ENCODE results near the gene PRKCZ. TPM values are rescaled to one million over a fixed set of nuclear protein-coding genes. Genes with fewer than 3 reads are reported as not detected.

Gene PRKCZ
- total RNA-seq, 2 donors from 2014 or later, result 34.5 to 46.7 TPM

DNA sequence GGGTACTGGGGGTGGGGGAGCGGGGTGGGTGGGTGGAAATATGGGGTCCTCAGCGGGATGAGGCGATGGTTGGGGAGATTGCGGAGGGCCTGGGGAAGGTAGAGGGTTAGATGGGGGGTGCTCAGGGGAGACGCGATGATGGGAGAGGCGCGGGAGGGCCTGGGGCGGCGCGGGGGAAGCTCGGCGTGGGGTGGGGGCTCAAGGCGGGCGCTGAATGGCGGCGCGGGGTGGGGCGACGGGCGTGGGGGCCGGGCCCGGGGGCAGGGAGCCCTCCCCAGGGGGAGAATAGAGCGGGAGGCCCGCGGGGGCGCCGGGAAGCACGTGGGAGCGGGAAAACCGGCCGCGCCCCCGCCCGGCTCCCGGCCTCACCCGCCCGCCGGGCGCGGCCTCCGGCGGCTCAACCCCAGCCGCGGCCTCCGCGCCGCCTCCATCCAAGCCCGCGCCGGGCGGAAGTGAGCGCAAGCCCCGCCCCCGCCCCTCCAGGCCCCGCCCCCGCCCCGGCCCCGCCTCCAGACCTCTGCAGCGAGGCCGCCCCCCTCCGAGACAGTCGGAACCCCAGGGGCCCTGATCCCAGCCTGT lies 144.2 kb downstream of the PRKCZ start, which contains the start of gene FAAP20:
Gene FAAP20 (minus strand): TSS at position 454 of the 579 bp plus-strand sequence. CDS start 23 bp downstream, at position 431.
- intact Hi-C loops (cut with DNase I), result loop anchor here (10.0 kb wide), 2 partner anchors 330 to 390 kb away; partner anchors contain the start of genes PANK4 and PRXL2B
- H3K36me3 ChIP-seq, result no peaks in the 10 kb centered on the region
- H3K27me3 ChIP-seq (replicated peaks; ENCODE audit: insufficient read depth), result no peaks in the 10 kb centered on the region
- H3K27ac ChIP-seq, result peak within 1 kb of the TSS; percentile 96 to 98
- DNase-seq (ENCODE audit: low spot score), result peak; percentile 56
- TF ChIP-seq POLR2AphosphoS5 (IDR thresholded peaks at IDR 0.05), result no peak
- TF ChIP-seq, protein P1, sequence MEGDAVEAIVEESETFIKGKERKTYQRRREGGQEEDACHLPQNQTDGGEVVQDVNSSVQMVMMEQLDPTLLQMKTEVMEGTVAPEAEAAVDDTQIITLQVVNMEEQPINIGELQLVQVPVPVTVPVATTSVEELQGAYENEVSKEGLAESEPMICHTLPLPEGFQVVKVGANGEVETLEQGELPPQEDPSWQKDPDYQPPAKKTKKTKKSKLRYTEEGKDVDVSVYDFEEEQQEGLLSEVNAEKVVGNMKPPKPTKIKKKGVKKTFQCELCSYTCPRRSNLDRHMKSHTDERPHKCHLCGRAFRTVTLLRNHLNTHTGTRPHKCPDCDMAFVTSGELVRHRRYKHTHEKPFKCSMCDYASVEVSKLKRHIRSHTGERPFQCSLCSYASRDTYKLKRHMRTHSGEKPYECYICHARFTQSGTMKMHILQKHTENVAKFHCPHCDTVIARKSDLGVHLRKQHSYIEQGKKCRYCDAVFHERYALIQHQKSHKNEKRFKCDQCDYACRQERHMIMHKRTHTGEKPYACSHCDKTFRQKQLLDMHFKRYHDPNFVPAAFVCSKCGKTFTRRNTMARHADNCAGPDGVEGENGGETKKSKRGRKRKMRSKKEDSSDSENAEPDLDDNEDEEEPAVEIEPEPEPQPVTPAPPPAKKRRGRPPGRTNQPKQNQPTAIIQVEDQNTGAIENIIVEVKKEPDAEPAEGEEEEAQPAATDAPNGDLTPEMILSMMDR (IDR thresholded peaks at IDR 0.05), result no peak
- TF ChIP-seq POLR2A (IDR thresholded peaks at IDR 0.05), result no peak
- no peaks in the 10 kb centered on the region for H3K9me3 ChIP-seq
- peak within 1 kb of the TSS; percentile 69 to 76 for H3K4me3 ChIP-seq
- WGBS, result 3% methylated on average over 54 of the region's 63 CpGs
- peaks cover 24% of the 10 kb centered on the region for H3K4me1 ChIP-seq (replicated peaks)

DNA sequence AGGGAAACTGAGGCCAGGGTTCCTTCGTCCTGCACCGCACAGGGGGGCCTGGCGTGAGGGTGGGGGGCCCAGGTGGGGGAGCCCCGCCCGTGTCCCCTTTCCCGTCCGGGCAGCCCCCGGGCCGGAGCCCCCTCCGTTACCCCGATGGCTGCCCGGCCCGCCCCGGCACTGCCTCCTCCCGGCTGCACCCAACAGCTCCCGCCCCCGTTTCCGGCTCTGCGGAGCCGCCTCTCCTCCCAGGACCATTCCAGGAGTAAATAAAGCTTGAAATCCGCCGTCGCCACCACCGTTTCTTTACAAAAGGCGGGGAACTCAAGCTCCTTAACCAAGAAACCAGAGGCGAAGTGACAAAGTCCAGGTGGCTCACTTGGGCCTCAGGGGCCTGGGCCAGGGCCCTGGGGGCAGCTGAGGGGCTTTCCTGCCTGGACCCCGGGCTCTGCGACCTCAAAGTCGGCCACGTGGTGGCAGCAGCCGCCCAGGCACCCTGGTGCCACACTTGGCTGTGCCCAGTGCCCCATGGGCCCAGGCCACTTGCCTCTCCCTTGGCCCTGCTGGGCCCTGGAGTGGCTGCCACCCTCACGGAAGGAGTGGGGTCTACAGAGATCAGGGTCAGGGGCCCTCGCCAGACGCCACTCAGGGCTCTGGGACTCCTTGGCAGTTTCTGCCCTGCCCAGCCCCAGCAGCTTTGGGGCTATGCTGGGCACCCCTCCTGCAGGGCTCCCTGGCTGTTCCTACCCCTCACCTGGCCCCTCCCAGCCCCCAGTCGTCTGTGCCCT lies 144.9 kb downstream of the PRKCZ start:
- DNase-seq (ENCODE audit: low spot score), result peak; percentile 92
- under 1% methylated on average over 30 of the region's 35 CpGs for WGBS
- peaks cover 23% of the 10 kb centered on the region for H3K4me1 ChIP-seq (replicated peaks)
- no peak for TF ChIP-seq POLR2A (IDR thresholded peaks at IDR 0.05)
- TF ChIP-seq, protein P1 (IDR thresholded peaks at IDR 0.05), result peak; percentile 85 to 99 (median 96)
- TF ChIP-seq POLR2AphosphoS5 (IDR thresholded peaks at IDR 0.05), result peak; percentile 79
- peak overlapping the region; percentile 96 to 98 for H3K27ac ChIP-seq
- H3K4me3 ChIP-seq, result peak overlapping the region; percentile 69 to 76
- H3K27me3 ChIP-seq (replicated peaks; ENCODE audit: insufficient read depth), result no peaks in the 10 kb centered on the region
- H3K9me3 ChIP-seq, result no peaks in the 10 kb centered on the region
- no peaks in the 10 kb centered on the region for H3K36me3 ChIP-seq
- intact Hi-C loops (cut with DNase I), result loop anchor here (1.0 to 10.0 kb wide), 4 partner anchors 186 to 390 kb away; partner anchors contain the start of genes PANK4 and PRXL2B

DNA sequence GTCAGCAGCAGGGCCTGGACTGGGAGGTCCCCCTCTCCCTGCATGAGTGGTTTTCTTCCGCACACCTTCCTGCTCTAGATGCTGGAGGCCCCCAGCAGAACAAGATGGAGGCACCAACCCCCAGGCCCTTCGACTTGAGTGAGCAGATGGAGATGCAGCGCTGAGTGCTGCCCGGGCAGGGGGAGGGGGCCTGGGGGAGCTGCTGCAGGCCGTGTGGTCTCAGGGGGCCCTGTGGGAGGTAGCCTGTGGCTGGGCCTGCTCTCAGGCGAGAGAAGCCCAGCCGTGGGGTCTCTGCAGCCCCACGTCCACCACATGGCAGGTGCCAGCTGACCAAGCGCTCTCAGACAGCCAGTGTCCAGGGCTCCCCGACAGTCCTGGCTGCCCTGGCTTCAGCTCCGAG lies 145.6 kb downstream of the PRKCZ start:
- DNase-seq (ENCODE audit: low spot score), result no peak
- Histone ChIP-seq H3K27me3 (replicated peaks; ENCODE audit: insufficient read depth) (no peaks in the 10 kb centered on the region), H3K4me3 (no peak overlapping the region), H3K9me3 (no peaks in the 10 kb centered on the region), H3K4me1 (replicated peaks) (peaks cover 16% of the 10 kb centered on the region), H3K27ac (peak overlapping the region; percentile 96 to 98), H3K36me3 (no peaks in the 10 kb centered on the region)
- intact Hi-C loops (cut with DNase I), result loop anchor here (1.0 to 10.0 kb wide), 4 partner anchors 186 to 389 kb away; partner anchors contain the start of genes PANK4 and PRXL2B
- WGBS, result 67% methylated on average over 10 of the region's 11 CpGs
- TF ChIP-seq POLR2AphosphoS5 (IDR thresholded peaks at IDR 0.05) (no peak), POLR2A (IDR thresholded peaks at IDR 0.05) (no peak)
- TF ChIP-seq, protein P1 (IDR thresholded peaks at IDR 0.05), result no peak

DNA sequence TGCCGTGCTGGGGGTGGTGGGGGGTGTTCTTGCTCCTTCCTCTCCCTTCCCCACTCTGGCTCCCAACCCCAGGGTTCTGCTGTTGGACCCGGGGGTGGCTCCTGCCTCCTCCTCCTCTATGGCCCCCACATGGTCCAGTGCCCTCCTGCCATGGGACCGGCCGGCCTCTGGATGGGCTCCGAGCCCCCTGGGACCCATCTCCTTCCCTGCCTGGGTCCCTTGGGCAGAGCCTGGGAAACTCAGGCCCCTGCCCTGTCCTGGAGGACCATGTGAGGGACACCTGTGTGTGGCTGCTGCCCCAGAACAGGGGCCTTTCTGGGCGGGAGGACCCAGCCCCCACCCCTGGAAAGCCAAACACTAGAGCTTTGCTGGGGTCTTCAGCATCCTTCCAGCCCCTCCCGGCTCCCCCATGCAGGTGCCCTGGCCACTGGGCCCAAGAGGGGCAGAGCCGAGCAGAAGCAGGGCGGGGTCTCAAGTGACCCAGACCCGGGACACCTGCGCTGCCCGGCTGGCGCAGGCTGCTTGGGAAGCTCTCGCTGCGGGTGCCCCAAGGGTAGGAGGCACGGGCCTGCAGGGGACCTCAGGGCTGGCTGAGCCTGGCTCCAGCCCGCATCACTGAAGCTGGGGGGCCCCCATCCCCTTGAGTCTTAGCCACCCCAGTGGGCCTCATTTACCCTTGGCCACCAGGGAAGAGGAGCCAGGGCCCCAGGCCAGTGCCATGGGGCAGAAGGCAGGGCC lies 146.9 kb downstream of the PRKCZ start:
- 92% methylated on average over 13 of the region's 17 CpGs for WGBS
- intact Hi-C loops (cut with DNase I), result loop anchor here (5.0 to 10.0 kb wide), 3 partner anchors 328 to 388 kb away; partner anchors contain the start of genes PANK4 and PRXL2B
- Histone ChIP-seq H3K36me3 (no peaks in the 10 kb centered on the region), H3K27ac (peak overlapping the region in 1 of 2 donors; percentile 96), H3K4me3 (no peak overlapping the region), H3K4me1 (replicated peaks) (peaks cover 9% of the 10 kb centered on the region), H3K9me3 (no peaks in the 10 kb centered on the region), H3K27me3 (replicated peaks; ENCODE audit: insufficient read depth) (no peaks in the 10 kb centered on the region)
- TF ChIP-seq POLR2A (IDR thresholded peaks at IDR 0.05) (no peak), POLR2AphosphoS5 (IDR thresholded peaks at IDR 0.05) (no peak)
- TF ChIP-seq, protein P1 (IDR thresholded peaks at IDR 0.05), result no peak
- no peak for DNase-seq (ENCODE audit: low spot score)
